Stimulated activated CD4-positive, alpha-beta T cell treated with anti-CD3 and anti-CD28 coated beads, TNF-alpha, amount 100 ng/mL, for 4 hours (primary cell): ENCODE data around the gene PSAP.
"Not testable (repeated sequence)": the region's sequence is repeated elsewhere in the genome, so short reads cannot be mapped to it uniquely, and the experiment has no call there.

Source experiments
- DNase-seq, 3 experiments: peaks; one replicate each; pipeline ENCODE4 v3.0.0-alpha.2; 2020; ENCODE audit warnings: low read depth in 3 of 3

PSAP gene

GRCh38 chr10:71850743-71851464, at the start of gene PSAP:
Gene PSAP (minus strand): TSS chr10:71851251. CDS start chr10:71851221, 30 bp downstream.
- DNase-seq = peak; percentile 96 to 99 (median 97)

- DNase-seq = no peak
Observed at GRCh38 chr10:71900441-71901180, 49.6 kb upstream of the PSAP start.

- no peak for DNase-seq
Observed at GRCh38 chr10:71899665-71900412, 48.8 kb upstream of the PSAP start.

GRCh38 chr10:71898346-71898745, 47.3 kb upstream of the PSAP start:
- DNase-seq = not testable (repeated sequence)

GRCh38 chr10:71893920-71894319, 42.9 kb upstream of the PSAP start:
- DNase-seq = no peak

- DNase-seq = no peak
Observed at GRCh38 chr10:71893258-71893815, 42.3 kb upstream of the PSAP start.

- DNase-seq = no peak
Observed at GRCh38 chr10:71891437-71891836, 40.4 kb upstream of the PSAP start.

- DNase-seq = no peak
Observed at GRCh38 chr10:71889388-71889987, 38.4 kb upstream of the PSAP start.

GRCh38 chr10:71888623-71889387, 37.8 kb upstream of the PSAP start:
- DNase-seq = peak; percentile 17 to 52 (median 44)

- DNase-seq = no peak
Observed at GRCh38 chr10:71888248-71888622, 37.2 kb upstream of the PSAP start.

- DNase-seq = no peak
Observed at GRCh38 chr10:71887743-71888142, 36.7 kb upstream of the PSAP start.

- DNase-seq = no peak
Observed at GRCh38 chr10:71882813-71883659, 32.0 kb upstream of the PSAP start.

GRCh38 chr10:71881647-71882355, 30.8 kb upstream of the PSAP start:
- DNase-seq = no peak

GRCh38 chr10:71881307-71881624, 30.2 kb upstream of the PSAP start:
- DNase-seq = not testable (repeated sequence)

- no peak for DNase-seq
Observed at GRCh38 chr10:71880425-71881306, 29.6 kb upstream of the PSAP start.

- no peak for DNase-seq
Observed at GRCh38 chr10:71878327-71879034, 27.4 kb upstream of the PSAP start.

GRCh38 chr10:71877821-71878220, 26.8 kb upstream of the PSAP start:
- no peak for DNase-seq
